Nephron (organoid): ENCODE data around the gene GRIA1.

Experiments used
- H3K27ac Mint-ChIP-seq, 3 experiments: 2 replicates each; pipeline ENCODE4 v1.8.0; 2020; ENCODE audit warnings: mixed read lengths in 3 of 3, mild to moderate bottlenecking in 2 of 3, moderate library complexity in 1 of 3
- H3K27me3 Mint-ChIP-seq: 2 replicates; pipeline ENCODE4 v1.8.0; 2021; ENCODE audit warnings: low read depth, mild to moderate bottlenecking, moderate library complexity, mixed read lengths
- H3K36me3 Mint-ChIP-seq: 2 replicates; pipeline ENCODE4 v1.8.0; 2020; ENCODE audit warnings: low read depth, mixed read lengths
- H3K4me1 Mint-ChIP-seq: 2 replicates; pipeline ENCODE4 v1.8.0; 2020; ENCODE audit warnings: mixed read lengths
- H3K4me3 Mint-ChIP-seq, 3 experiments: 2 replicates each; pipeline ENCODE4 v1.8.0; 2020; ENCODE audit warnings: mild to moderate bottlenecking in 3 of 3, mixed read lengths in 3 of 3, moderate library complexity in 2 of 3
- H3K9me3 Mint-ChIP-seq: 2 replicates; pipeline ENCODE4 v1.8.0; 2020; ENCODE audit warnings: mixed read lengths
- CTCF ChIP-seq, 3 experiments: fragments of 200-600 bp; sonication (generic); IDR thresholded peaks; one replicate each; pipeline ENCODE4 v1.5.0; 2021; ENCODE audit warnings: antibody characterized with exemption in 3 of 3; ENCODE audit not compliant: unreplicated experiment in 3 of 3

GRIA1 gene

GRCh38 chr5:153584960-153585359, 94.5 kb downstream of the GRIA1 start:
- Mint-ChIP-seq H3K36me3 (no peaks in the 10 kb centered on the region), H3K27me3 (peaks cover 11% of the 10 kb centered on the region), H3K4me3 (no peak overlapping the region), H3K27ac (no peak overlapping the region), H3K4me1 (no peaks in the 10 kb centered on the region), H3K9me3 (no peaks in the 10 kb centered on the region)
- TF ChIP-seq CTCF (IDR thresholded peaks at IDR 0.05; ENCODE audit: unreplicated experiment in 3 of 3), result no peak

- Mint-ChIP-seq H3K27me3 (peaks cover 11% of the 10 kb centered on the region), H3K4me1 (no peaks in the 10 kb centered on the region), H3K27ac (no peak overlapping the region), H3K9me3 (no peaks in the 10 kb centered on the region), H3K36me3 (no peaks in the 10 kb centered on the region), H3K4me3 (no peak overlapping the region)
- no peak for TF ChIP-seq CTCF (IDR thresholded peaks at IDR 0.05; ENCODE audit: unreplicated experiment in 3 of 3)
Measured at GRCh38 chr5:153585622-153586277, 95.3 kb downstream of the GRIA1 start.

DNA sequence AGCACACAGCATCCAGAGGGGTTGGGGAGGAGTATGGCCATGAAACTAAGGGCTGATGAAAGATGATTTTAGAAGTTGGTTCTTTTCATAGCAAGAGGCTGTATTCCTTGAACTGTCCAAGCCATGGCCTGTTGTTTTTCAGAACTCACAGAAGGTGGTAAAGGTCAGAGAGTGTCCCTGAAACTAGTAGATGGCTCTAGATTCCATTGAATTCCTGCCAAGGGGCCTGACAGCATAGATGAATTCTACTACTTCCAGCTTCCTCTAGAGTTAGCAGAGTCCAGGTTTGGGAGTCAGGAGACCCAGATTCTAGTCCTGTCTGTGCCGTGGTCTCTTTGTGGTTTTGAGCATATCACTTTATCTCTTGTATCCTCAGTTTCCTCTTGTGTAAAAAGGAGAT, 101.6 kb downstream of the GRIA1 start:
- H3K27me3 Mint-ChIP-seq, result peaks cover 5% of the 10 kb centered on the region
- H3K4me1 Mint-ChIP-seq, result no peaks in the 10 kb centered on the region
- no peak overlapping the region for H3K27ac Mint-ChIP-seq
- H3K36me3 Mint-ChIP-seq, result no peaks in the 10 kb centered on the region
- H3K4me3 Mint-ChIP-seq, result no peak overlapping the region
- H3K9me3 Mint-ChIP-seq, result no peaks in the 10 kb centered on the region
- no peak for TF ChIP-seq CTCF (IDR thresholded peaks at IDR 0.05; ENCODE audit: unreplicated experiment in 3 of 3)

DNA sequence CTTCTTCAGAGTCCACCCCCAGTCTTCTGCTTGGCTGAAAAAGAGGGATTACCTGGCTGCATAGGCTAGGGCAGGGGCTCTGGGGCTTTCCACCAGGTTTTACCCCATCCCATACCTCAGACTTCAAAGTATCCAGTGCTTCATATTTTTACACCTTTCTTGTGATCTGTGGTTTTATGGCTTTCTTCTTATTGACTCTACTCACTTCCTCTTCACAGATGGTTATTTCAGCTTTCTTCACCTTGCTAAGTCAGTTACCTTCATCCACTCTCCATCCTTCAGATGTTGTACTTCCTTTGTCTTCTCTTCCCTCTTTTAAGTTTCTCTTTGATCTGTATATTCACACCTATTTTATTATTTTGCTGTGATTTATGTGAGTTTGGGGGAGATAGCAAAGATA, 104.3 kb downstream of the GRIA1 start:
- H3K27me3 Mint-ChIP-seq, result peaks cover 5% of the 10 kb centered on the region
- H3K4me3 Mint-ChIP-seq, result no peak overlapping the region

GRCh38 chr5:153598099-153598498, 107.6 kb downstream of the GRIA1 start:
- no peaks in the 10 kb centered on the region for H3K9me3 Mint-ChIP-seq

More for the DNA sequence above, 104.3 kb downstream of the GRIA1 start:
- H3K4me1 Mint-ChIP-seq, result no peaks in the 10 kb centered on the region
- no peaks in the 10 kb centered on the region for H3K36me3 Mint-ChIP-seq
- no peak for TF ChIP-seq CTCF (IDR thresholded peaks at IDR 0.05; ENCODE audit: unreplicated experiment in 3 of 3)
- H3K9me3 Mint-ChIP-seq, result no peaks in the 10 kb centered on the region
- no peak overlapping the region for H3K27ac Mint-ChIP-seq

More at GRCh38 chr5:153598099-153598498, 107.6 kb downstream of the GRIA1 start:
- Mint-ChIP-seq H3K4me3 (no peak overlapping the region), H3K27ac (no peak overlapping the region), H3K4me1 (no peaks in the 10 kb centered on the region), H3K27me3 (peaks cover 9% of the 10 kb centered on the region), H3K36me3 (no peaks in the 10 kb centered on the region)
- no peak for TF ChIP-seq CTCF (IDR thresholded peaks at IDR 0.05; ENCODE audit: unreplicated experiment in 3 of 3)
